Endothelial cell of umbilical vein (primary cell): Measurements from ENCODE around the gene SLC34A1. TPM values are rescaled to one million over a fixed set of nuclear protein-coding genes. Genes with fewer than 3 reads are reported as not detected.

Experiments
- BruUV-seq: library from RNA; stranded (reverse); fragments of 400-500 nt; replicated peaks from 2 replicates; lab custom pipeline; 2021; lab: Mats Ljungman, UMichigan
- CTCF ChIA-PET: fragments of 300-600, 350-600 bp; sonication (Branson Sonifier 250); formaldehyde crosslinking; loops from one replicate; lab custom pipeline; 2021; ENCODE audit warnings: antibody characterized with exemption, inconsistent platforms; lab: Charles Lee
- POLR2A ChIA-PET: fragments of 300-600, 350-600 bp; sonication (Branson Sonifier 250); formaldehyde crosslinking; loops from one replicate; lab custom pipeline; 2021; ENCODE audit warnings: antibody characterized with exemption, inconsistent platforms; lab: Charles Lee
- DNase-seq: peaks from one replicate; pipeline ENCODE4 v3.0.0-alpha.2; 2011; ENCODE audit warnings: low read depth, low spot score
- FAIRE-seq: peaks from 2 replicates; lab custom pipeline; 2011; peaks lifted over from hg19 to GRCh38; lab: Jason Lieb, UNC
- H2AFZ ChIP-seq: 2 replicates; pipeline ENCODE4 v1.6.0; 2012; ENCODE audit warnings: low read depth, low read length, control low read depth, inconsistent platforms
- H3K27ac ChIP-seq: 2 replicates; pipeline ENCODE4 v1.5.1; 2011; ENCODE audit warnings: low read depth, mild to moderate bottlenecking, control low read depth, low read length, moderate library complexity; ENCODE audit not compliant: insufficient read depth
- H3K27me3 ChIP-seq, 2 experiments: 2 replicates each; pipeline versions ENCODE4 v1.6.0 to v1.6.1; 2011; ENCODE audit warnings: low read length in 2 of 2, mixed read lengths in 1 of 2; ENCODE audit not compliant: control insufficient read depth in 2 of 2, insufficient read depth in 2 of 2
- H3K36me3 ChIP-seq, 2 experiments: 2 replicates in 1 of 2; 3 replicates in 1 of 2; pipeline ENCODE4 v1.5.1; 2011; ENCODE audit warnings: low read length in 2 of 2, mild to moderate bottlenecking in 1 of 2, moderate library complexity in 1 of 2; ENCODE audit not compliant: control insufficient read depth in 2 of 2, insufficient read depth in 2 of 2; ENCODE audit errors: extremely low read depth in 1 of 2
- H3K4me1 ChIP-seq: 3 replicates; pipeline ENCODE4 v1.5.1; 2011; ENCODE audit warnings: mild to moderate bottlenecking, low read length; ENCODE audit not compliant: control insufficient read depth, insufficient read depth; ENCODE audit errors: extremely low read depth
- H3K4me2 ChIP-seq: 2 replicates; pipeline ENCODE4 v1.6.1; 2011; ENCODE audit warnings: low read length, control low read depth, mixed read lengths; ENCODE audit not compliant: insufficient read depth
- H3K4me3 ChIP-seq, 3 experiments: fragments of 200-600 bp in 1 of 3; sonication (generic), shearing (Covaris generic) in 1 of 3; replicated peaks in 1 of 3; 2 replicates each; pipeline ENCODE4 v1.5.1; 2011 to 2016; ENCODE audit warnings: control low read depth in 3 of 3, low read length in 3 of 3, mild to moderate bottlenecking in 2 of 3, inconsistent platforms in 1 of 3, low read depth in 1 of 3, moderate library complexity in 1 of 3; ENCODE audit not compliant: insufficient read depth in 1 of 3
- H3K79me2 ChIP-seq: 2 replicates; pipeline ENCODE4 v1.6.0; 2012; ENCODE audit warnings: low read length, inconsistent platforms; ENCODE audit not compliant: control insufficient read depth, insufficient read depth
- H3K9ac ChIP-seq: replicated peaks from 2 replicates; pipeline ENCODE3; 2011; ENCODE audit warnings: low read length, control low read depth; ENCODE audit not compliant: insufficient read depth; ENCODE audit errors: extremely low read depth
- H3K9me1 ChIP-seq: replicated peaks from 3 replicates; pipeline ENCODE4 v1.6.0; 2011; ENCODE audit warnings: mild to moderate bottlenecking, low read length; ENCODE audit not compliant: control insufficient read depth, insufficient read depth; ENCODE audit errors: extremely low read depth
- H3K9me3 ChIP-seq: replicated peaks from 2 replicates; pipeline ENCODE4 v1.5.1; 2012; ENCODE audit warnings: low read length, inconsistent platforms; ENCODE audit not compliant: control insufficient read depth, insufficient read depth
- H4K20me1 ChIP-seq: replicated peaks from 2 replicates; pipeline ENCODE3; 2011; ENCODE audit warnings: mild to moderate bottlenecking, low read length; ENCODE audit not compliant: control insufficient read depth, insufficient read depth; ENCODE audit errors: extremely low read depth
- CTCF ChIP-seq, 2 donors: IDR thresholded peaks; 1 replicate in 1 of 2; 2 replicates in 1 of 2; pipeline ENCODE4 v1.5.1; 2011; ENCODE audit warnings: low read length in 2 of 2, mild to moderate bottlenecking in 2 of 2, moderate library complexity in 2 of 2, control low read depth in 1 of 2, inconsistent platforms in 1 of 2, low read depth in 1 of 2; ENCODE audit not compliant: insufficient read depth in 1 of 2; ENCODE audit errors: extremely low read depth in 1 of 2
- EZH2 ChIP-seq: IDR thresholded peaks from 2 replicates; pipeline ENCODE4 v1.6.1; 2012; ENCODE audit warnings: borderline replicate concordance, low read depth, mild to moderate bottlenecking, moderate library complexity, low read length, inconsistent platforms; ENCODE audit not compliant: severe bottlenecking
- GATA2 ChIP-seq: IDR thresholded peaks from 2 replicates; pipeline ENCODE4 v1.7.0; 2011; ENCODE audit warnings: low read depth, mild to moderate bottlenecking, moderate library complexity, mixed read lengths, low read length; ENCODE audit not compliant: insufficient read length, insufficient read depth
- JUN ChIP-seq: IDR thresholded peaks from 2 replicates; pipeline ENCODE4 v1.6.1; 2011; ENCODE audit warnings: borderline replicate concordance, low read depth; ENCODE audit not compliant: insufficient read length, insufficient read depth
- MYC ChIP-seq: IDR thresholded peaks from one replicate; pipeline ENCODE4 v1.6.1; 2011; ENCODE audit warnings: mild to moderate bottlenecking, low read depth, low read length
- POLR2A ChIP-seq: IDR thresholded peaks from 2 replicates; pipeline ENCODE4 v1.6.1; 2012; ENCODE audit warnings: low read depth, mild to moderate bottlenecking, control low read depth, low read length
- POLR2AphosphoS5 ChIP-seq: IDR thresholded peaks from 2 replicates; pipeline ENCODE4 v1.6.1; 2012; ENCODE audit warnings: low read depth, mild to moderate bottlenecking, control low read depth, low read length, moderate library complexity; ENCODE audit not compliant: insufficient read depth
- dilution Hi-C: fragments of 300-500 bp; cut with MboI; formaldehyde crosslinking; loops from one replicate; pipeline ENCODE4 v1.15.0; 2019; ENCODE audit warnings: low sequenced_read_pairs; ENCODE audit not compliant: extremely low pct_ligation_motif_present
- intact Hi-C: fragments of 100-400 bp; cut with micrococcal nuclease; formaldehyde crosslinking; loops from one replicate; pipeline ENCODE4 v1.10.0; 2022
- polyA plus RNA-seq, 4 experiments: library from polyadenylated mRNA; depleted of rRNA in 3 of 4; stranded (reverse) in 3 of 4; unstranded in 1 of 4; fragments of >200 nt; gene quantifications; 2 replicates each; pipeline versions ENCODE4 v1.2.1 to v1.2.3, GENCODE V29; 2011 to 2012; ENCODE audit warnings: missing spikeins in 1 of 4
- total RNA-seq: library from RNA; stranded (reverse); gene quantifications from 2 replicates; pipeline ENCODE4 v1.2.3, GENCODE V29; 2021

The SLC34A1 gene
- total and polyA plus RNA-seq, 2 donors (not counting 3 experiments of a cell fraction or from before 2014, with no cell fraction given) = not detected

GRCh38 chr5:177363565-177363964 lies 20.7 kb upstream of the SLC34A1 start:
- no peaks in the 10 kb centered on the region for H3K36me3 ChIP-seq
- FAIRE-seq = no peak
- no peaks in the 10 kb centered on the region for H4K20me1 ChIP-seq
- TF ChIP-seq CTCF (IDR thresholded peaks at IDR 0.05; ENCODE audit: extremely low read depth in 1 of 2, insufficient read depth in 1 of 2, low read depth in 1 of 2, low read length in 2 of 2) (no peak), POLR2AphosphoS5 (no peak), MYC (no peak), JUN (no peak), POLR2A (no peak), GATA2 (no peak), EZH2 (no peak)
- BruUV-seq = no TSS peak
- peak overlapping the region in 1 of 3 experiments; percentile 17 for H3K4me3 ChIP-seq
- ChIA-PET CTCF (no interaction called here), POLR2A (no interaction called here)
- H3K9ac ChIP-seq = no peak overlapping the region
- no peaks in the 10 kb centered on the region for H3K27me3 ChIP-seq
- peak overlapping the region; percentile 66 for H2AFZ ChIP-seq
- H3K79me2 ChIP-seq = no peaks in the 10 kb centered on the region
- intact Hi-C loops = no loop called here
- peaks cover 18% of the 10 kb centered on the region for H3K4me1 ChIP-seq
- DNase-seq = no peak
- no peak overlapping the region for H3K27ac ChIP-seq
- no peaks in the 10 kb centered on the region for H3K9me3 ChIP-seq
- no peaks in the 10 kb centered on the region for H3K9me1 ChIP-seq
- dilution Hi-C loops = loop anchor here (5.0 kb wide), 1 partner anchor 41 kb away; no protein-coding TSS in a partner anchor
- peak overlapping the region; percentile 57 for H3K4me2 ChIP-seq
